Mesenchymal stem cell (in vitro differentiated cells and primary cell): ENCODE data around the gene LRRC8B.

Source experiments
- DNase-seq: peaks from one replicate; pipeline ENCODE4 v3.0.0-alpha.2; 2013
- H2AFZ ChIP-seq: one replicate; pipeline ENCODE4 v1.6.1; 2013; ENCODE audit warnings: low read depth, mild to moderate bottlenecking, control low read depth, inconsistent platforms, low read length, moderate library complexity
- H2AK5ac ChIP-seq: 2 replicates; pipeline ENCODE4 v1.6.1; 2013; ENCODE audit warnings: low read length, moderate library complexity, mild to moderate bottlenecking, inconsistent platforms; ENCODE audit not compliant: severe bottlenecking
- H2BK120ac ChIP-seq: one replicate; pipeline ENCODE4 v1.6.1; 2013; ENCODE audit warnings: low read depth, mild to moderate bottlenecking, inconsistent platforms, low read length, moderate library complexity
- H2BK12ac ChIP-seq, 2 experiments: one replicate each; pipeline ENCODE4 v1.6.1; 2013; ENCODE audit warnings: inconsistent platforms in 2 of 2, low read length in 2 of 2, mild to moderate bottlenecking in 2 of 2, moderate library complexity in 2 of 2, control low read depth in 1 of 2
- H2BK15ac ChIP-seq: one replicate; pipeline ENCODE4 v1.6.1; 2013; ENCODE audit warnings: mild to moderate bottlenecking, low read depth, inconsistent platforms; ENCODE audit not compliant: poor library complexity, severe bottlenecking
- H2BK5ac ChIP-seq: 2 replicates; pipeline ENCODE4 v1.6.1; 2013; ENCODE audit warnings: low read depth, mild to moderate bottlenecking, low read length, control low read depth, inconsistent platforms; ENCODE audit not compliant: poor library complexity, severe bottlenecking
- H3K14ac ChIP-seq, 2 experiments: one replicate each; pipeline ENCODE4 v1.6.1; 2013; ENCODE audit warnings: inconsistent platforms in 2 of 2, low read length in 2 of 2, control low read depth in 1 of 2, mild to moderate bottlenecking in 1 of 2, moderate library complexity in 1 of 2
- H3K18ac ChIP-seq, 2 experiments: one replicate each; pipeline ENCODE4 v1.6.1; 2013; ENCODE audit warnings: inconsistent platforms in 2 of 2, low read length in 2 of 2, control low read depth in 1 of 2, low read depth in 1 of 2, mild to moderate bottlenecking in 1 of 2
- H3K23ac ChIP-seq, 2 experiments: one replicate each; pipeline ENCODE4 v1.6.1; 2013; ENCODE audit warnings: inconsistent platforms in 2 of 2, low read length in 2 of 2, mild to moderate bottlenecking in 2 of 2, moderate library complexity in 2 of 2, control low read depth in 1 of 2
- H3K27ac ChIP-seq: 2 replicates; pipeline ENCODE4 v1.5.1; 2013; ENCODE audit warnings: mild to moderate bottlenecking, moderate library complexity, low read length, control low read depth, inconsistent platforms; ENCODE audit not compliant: poor library complexity, severe bottlenecking
- H3K27me3 ChIP-seq, 2 experiments: 2 replicates each; pipeline versions ENCODE4 v1.6.1 to v1.7.0; 2013; ENCODE audit warnings: low read length in 2 of 2, mild to moderate bottlenecking in 2 of 2, moderate library complexity in 2 of 2, control low read depth in 1 of 2, inconsistent platforms in 1 of 2; ENCODE audit not compliant: control insufficient read depth in 1 of 2, insufficient read depth in 1 of 2
- H3K36me3 ChIP-seq, 2 experiments: 2 replicates each; pipeline versions ENCODE4 v1.6.1 to v1.7.0; 2013; ENCODE audit warnings: low read length in 2 of 2, control low read depth in 1 of 2, inconsistent platforms in 1 of 2, low read depth in 1 of 2, mild to moderate bottlenecking in 1 of 2; ENCODE audit not compliant: insufficient read depth in 2 of 2, control insufficient read depth in 1 of 2
- H3K4ac ChIP-seq, 2 experiments: one replicate each; pipeline ENCODE4 v1.6.1; 2013; ENCODE audit warnings: inconsistent platforms in 2 of 2, low read length in 2 of 2, mild to moderate bottlenecking in 2 of 2, moderate library complexity in 2 of 2, control low read depth in 1 of 2, low read depth in 1 of 2
- H3K4me1 ChIP-seq: 2 replicates; pipeline ENCODE4 v1.6.1; 2013; ENCODE audit warnings: low read depth, low read length, control low read depth; ENCODE audit not compliant: control insufficient read depth, insufficient read depth
- H3K4me2 ChIP-seq: 2 replicates; pipeline ENCODE4 v1.6.1; 2013; ENCODE audit warnings: low read length, mild to moderate bottlenecking, inconsistent platforms; ENCODE audit not compliant: poor library complexity, severe bottlenecking
- H3K4me3 ChIP-seq, 2 experiments: 2 replicates each; pipeline versions ENCODE4 v1.5.1 to v1.7.0; 2013; ENCODE audit warnings: low read length in 2 of 2, mild to moderate bottlenecking in 2 of 2, control low read depth in 1 of 2, low read depth in 1 of 2; ENCODE audit not compliant: insufficient read depth in 1 of 2
- H3K79me1 ChIP-seq: replicated peaks from 2 replicates; pipeline ENCODE4 v1.6.1; 2013; ENCODE audit warnings: mild to moderate bottlenecking, control low read depth, low read length, inconsistent platforms; ENCODE audit not compliant: poor library complexity, severe bottlenecking
- H3K9ac ChIP-seq: 2 replicates; pipeline ENCODE4 v1.7.0; 2013; ENCODE audit warnings: mild to moderate bottlenecking, low read length, moderate library complexity
- H3K9me3 ChIP-seq: 2 replicates; pipeline ENCODE4 v1.7.0; 2013; ENCODE audit warnings: mild to moderate bottlenecking, low read length; ENCODE audit not compliant: control insufficient read depth
- H4K8ac ChIP-seq: one replicate; pipeline ENCODE4 v1.6.1; 2013; ENCODE audit warnings: inconsistent platforms, mild to moderate bottlenecking, low read length, moderate library complexity
- H4K91ac ChIP-seq: one replicate; pipeline ENCODE4 v1.6.1; 2013; ENCODE audit warnings: mild to moderate bottlenecking, low read length, inconsistent platforms
- WGBS: methylation state at CpG from one replicate; pipeline ENCODE4 v1.1.7; 2013; ENCODE audit warnings: mixed read lengths; 5-methylcytosine and 5-hydroxymethylcytosine counted together

The LRRC8B gene

GRCh38 chr1:89578151-89578550, 53.5 kb downstream of the LRRC8B start:
- Histone ChIP-seq H3K4me3 (no peak overlapping the region), H3K36me3 (peaks cover 3 to 7% of the 10 kb centered on the region in 2 experiments), H3K27ac (no peak overlapping the region), H3K4me2 (no peak overlapping the region), H3K9ac (no peak overlapping the region), H2BK120ac (no peak overlapping the region), H3K9me3 (no peaks in the 10 kb centered on the region), H3K18ac (no peak overlapping the region), H2BK12ac (no peak overlapping the region), H4K8ac (no peak overlapping the region), H3K27me3 (no peaks in the 10 kb centered on the region), H3K4ac (no peak overlapping the region), H3K14ac (no peak overlapping the region), H2BK5ac (no peak overlapping the region), H2AK5ac (no peak overlapping the region), H3K23ac (no peak overlapping the region), H4K91ac (no peak overlapping the region), H3K4me1 (no peaks in the 10 kb centered on the region), H2AFZ (no peak overlapping the region), H2BK15ac (no peak overlapping the region), H3K79me1 (no peaks in the 10 kb centered on the region)
- WGBS, result 100% methylated on average over 1 of the region's 1 CpG
- DNase-seq, result no peak

- no peak overlapping the region for H3K14ac ChIP-seq
- no peak overlapping the region for H4K91ac ChIP-seq
- H3K27ac ChIP-seq, result no peak overlapping the region
- H3K4me1 ChIP-seq, result no peaks in the 10 kb centered on the region
- no peak overlapping the region for H3K4me2 ChIP-seq
- no peak overlapping the region for H4K8ac ChIP-seq
- no peaks in the 10 kb centered on the region for H3K27me3 ChIP-seq
- no peak overlapping the region for H2BK120ac ChIP-seq
- no peak overlapping the region for H2AK5ac ChIP-seq
- H3K79me1 ChIP-seq, result no peaks in the 10 kb centered on the region
- no peak overlapping the region for H2BK12ac ChIP-seq
- H3K23ac ChIP-seq, result no peak overlapping the region
- H3K4me3 ChIP-seq, result no peak overlapping the region
- 81% methylated on average over 2 of the region's 2 CpGs for WGBS
- no peak overlapping the region for H3K18ac ChIP-seq
- DNase-seq, result no peak
- no peaks in the 10 kb centered on the region for H3K9me3 ChIP-seq
- no peak overlapping the region for H3K9ac ChIP-seq
- H3K4ac ChIP-seq, result no peak overlapping the region
- no peak overlapping the region for H2AFZ ChIP-seq
- no peak overlapping the region for H2BK15ac ChIP-seq
- H2BK5ac ChIP-seq, result no peak overlapping the region
- peaks cover 3 to 7% of the 10 kb centered on the region in 2 experiments for H3K36me3 ChIP-seq
Observed at GRCh38 chr1:89578946-89579684, 54.5 kb downstream of the LRRC8B start.

DNA sequence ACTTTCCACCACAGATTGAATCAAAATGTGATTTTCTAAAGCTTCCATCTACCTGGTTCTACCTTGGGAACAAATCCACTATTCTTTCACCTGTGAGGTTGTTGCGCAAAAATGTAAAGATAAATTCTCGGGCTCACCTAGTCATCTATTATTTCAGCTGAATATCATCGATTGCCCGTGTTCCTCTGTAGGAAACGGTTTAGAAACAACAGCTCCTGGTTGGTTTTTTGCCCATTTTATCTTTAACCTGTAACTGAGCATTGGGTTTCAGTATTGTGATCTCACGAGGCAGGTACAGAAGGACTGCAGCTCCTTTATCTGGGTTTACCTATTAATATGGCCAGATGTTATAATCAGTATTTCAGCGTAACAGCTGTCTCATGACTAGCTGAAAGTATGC, 55.4 kb downstream of the LRRC8B start:
- no peak for DNase-seq
- no peaks in the 10 kb centered on the region for H3K27me3 ChIP-seq
- no peak overlapping the region for H3K4me2 ChIP-seq
- H3K27ac ChIP-seq, result no peak overlapping the region
- H2BK120ac ChIP-seq, result no peak overlapping the region
- no peak overlapping the region for H2AFZ ChIP-seq
- H4K91ac ChIP-seq, result no peak overlapping the region
- H2BK15ac ChIP-seq, result no peak overlapping the region
- H2BK5ac ChIP-seq, result no peak overlapping the region
- H3K14ac ChIP-seq, result no peak overlapping the region
- no peaks in the 10 kb centered on the region for H3K9me3 ChIP-seq
- no peak overlapping the region for H3K9ac ChIP-seq
- H3K79me1 ChIP-seq, result no peaks in the 10 kb centered on the region
- H3K36me3 ChIP-seq, result peaks cover 3 to 7% of the 10 kb centered on the region in 2 experiments
- no peak overlapping the region for H2BK12ac ChIP-seq
- no peak overlapping the region for H2AK5ac ChIP-seq
- 95% methylated on average over 7 of the region's 7 CpGs for WGBS
- H3K4me1 ChIP-seq, result no peaks in the 10 kb centered on the region
- no peak overlapping the region for H3K4ac ChIP-seq
- no peak overlapping the region for H3K23ac ChIP-seq
- H3K4me3 ChIP-seq, result no peak overlapping the region
- no peak overlapping the region for H3K18ac ChIP-seq
- H4K8ac ChIP-seq, result no peak overlapping the region

GRCh38 chr1:89581859-89582258, 57.2 kb downstream of the LRRC8B start:
- H3K4me3 ChIP-seq, result no peak overlapping the region
- H3K18ac ChIP-seq, result no peak overlapping the region
- H3K9ac ChIP-seq, result no peak overlapping the region
- no peak for DNase-seq
- H3K4me1 ChIP-seq, result no peaks in the 10 kb centered on the region
- H2AFZ ChIP-seq, result no peak overlapping the region
- H3K4ac ChIP-seq, result no peak overlapping the region
- H2BK5ac ChIP-seq, result no peak overlapping the region
- H3K36me3 ChIP-seq, result peaks cover 3 to 7% of the 10 kb centered on the region in 2 experiments
- H4K8ac ChIP-seq, result no peak overlapping the region
- H3K79me1 ChIP-seq, result no peaks in the 10 kb centered on the region
- 90% methylated on average over 1 of the region's 1 CpG for WGBS
- no peak overlapping the region for H2AK5ac ChIP-seq
- no peaks in the 10 kb centered on the region for H3K9me3 ChIP-seq
- no peaks in the 10 kb centered on the region for H3K27me3 ChIP-seq
- H2BK15ac ChIP-seq, result no peak overlapping the region
- H3K4me2 ChIP-seq, result no peak overlapping the region
- no peak overlapping the region for H3K23ac ChIP-seq
- H3K14ac ChIP-seq, result no peak overlapping the region
- H2BK12ac ChIP-seq, result no peak overlapping the region
- no peak overlapping the region for H3K27ac ChIP-seq
- peak overlapping the region; percentile 19 for H2BK120ac ChIP-seq
- no peak overlapping the region for H4K91ac ChIP-seq
